T-helper 1 cell treated with Interleukin-12 subunit alpha and Interleukin-12 subunit beta and Interleukin-4 antibody, amounts not matched to agents 30 μg/mL and 1 μg/mL, for 36 hours (primary cell): ENCODE data around the gene HECTD1.
"Not testable (repeated sequence)": the region's sequence is repeated elsewhere in the genome, so short reads cannot be mapped to it uniquely, and the experiment has no call there.

Source experiments
- H3K27ac Mint-ChIP-seq: one replicate; pipeline ENCODE4 v1.8.0; 2021; ENCODE audit warnings: mild to moderate bottlenecking, mixed read lengths
- H3K27me3 Mint-ChIP-seq: one replicate; pipeline ENCODE4 v1.8.0; 2021; ENCODE audit warnings: low read depth, mixed read lengths
- H3K36me3 Mint-ChIP-seq: one replicate; pipeline ENCODE4 v1.8.0; 2021; ENCODE audit warnings: low read depth, mixed read lengths
- H3K4me1 Mint-ChIP-seq: one replicate; pipeline ENCODE4 v1.8.0; 2021; ENCODE audit warnings: low read depth, mixed read lengths
- H3K4me3 Mint-ChIP-seq: one replicate; pipeline ENCODE4 v1.8.0; 2021; ENCODE audit warnings: mild to moderate bottlenecking, moderate library complexity, mixed read lengths
- H3K9me3 Mint-ChIP-seq: one replicate; pipeline ENCODE4 v1.8.0; 2021; ENCODE audit warnings: mixed read lengths

The HECTD1 gene

GRCh38 chr14:31208546-31209424 is 1.2 kb upstream of the HECTD1 start:
- Mint-ChIP-seq H3K36me3 (peaks cover 14% of the 10 kb centered on the region), H3K4me1 (peaks cover 34% of the 10 kb centered on the region), H3K27ac (peak overlapping the region; percentile 99)

GRCh38 chr14:31207287-31207754 is 272 bp downstream of the HECTD1 start:
- H3K27me3 Mint-ChIP-seq: peaks cover 4% of the 10 kb centered on the region
- peaks cover 34% of the 10 kb centered on the region for H3K4me1 Mint-ChIP-seq
- peak overlapping the region; percentile 87 for H3K4me3 Mint-ChIP-seq
- peaks cover 20% of the 10 kb centered on the region for H3K36me3 Mint-ChIP-seq
- H3K9me3 Mint-ChIP-seq: no peaks in the 10 kb centered on the region
- peak overlapping the region; percentile 96 for H3K27ac Mint-ChIP-seq

More at GRCh38 chr14:31208546-31209424, 1.2 kb upstream of the HECTD1 start:
- H3K27me3 Mint-ChIP-seq: peaks cover 4% of the 10 kb centered on the region
- H3K9me3 Mint-ChIP-seq: no peaks in the 10 kb centered on the region
- H3K4me3 Mint-ChIP-seq: peak overlapping the region; percentile 91

GRCh38 chr14:31206536-31207286 is 882 bp downstream of the HECTD1 start:
- Mint-ChIP-seq H3K4me1 (peaks cover 34% of the 10 kb centered on the region), H3K27me3 (peaks cover 1% of the 10 kb centered on the region), H3K9me3 (no peaks in the 10 kb centered on the region), H3K27ac (peak overlapping the region; percentile 72), H3K4me3 (peak overlapping the region; percentile 87), H3K36me3 (peaks cover 22% of the 10 kb centered on the region)

DNA sequence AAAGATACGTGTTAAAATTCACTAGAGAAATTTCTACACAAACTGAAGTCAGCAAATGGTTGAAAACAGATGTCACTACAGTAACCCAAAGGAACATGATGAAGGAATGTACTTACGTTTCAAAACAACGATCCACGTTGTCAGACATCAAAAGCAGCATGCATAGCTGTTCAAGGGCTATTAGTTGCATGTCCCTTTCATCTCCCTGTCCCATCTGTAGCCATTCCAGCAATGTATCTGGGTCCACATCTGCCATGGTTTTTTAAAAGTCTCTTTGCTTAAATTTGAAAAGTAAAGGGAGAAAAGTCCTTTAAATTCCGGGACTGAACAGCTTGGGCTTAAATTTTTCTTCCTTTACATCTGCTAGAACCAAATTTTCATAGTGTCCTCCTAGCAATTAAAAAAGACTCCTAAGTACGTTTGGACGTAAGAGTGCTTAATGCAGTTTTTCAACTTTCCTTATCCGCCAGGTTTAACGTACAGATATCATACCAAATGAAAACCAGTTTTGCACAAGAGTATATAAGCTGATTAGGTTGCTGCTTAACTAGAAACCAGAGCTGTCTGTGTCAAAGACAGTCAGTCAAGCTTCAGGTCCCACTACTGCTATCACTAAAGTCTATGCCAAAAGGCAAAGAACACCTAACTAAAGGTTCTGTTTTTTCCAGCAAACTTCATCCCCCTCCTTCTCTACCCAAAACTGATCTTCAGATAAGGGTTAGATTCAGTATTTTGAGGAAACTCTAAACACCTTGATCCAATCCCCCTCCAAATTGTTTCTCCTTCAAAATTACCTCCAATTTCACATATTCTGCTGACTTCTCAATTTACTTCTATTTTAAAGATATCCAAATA is 1.7 kb downstream of the HECTD1 start:
- no peaks in the 10 kb centered on the region for H3K27me3 Mint-ChIP-seq
- peak overlapping the region; percentile 84 for H3K4me3 Mint-ChIP-seq
- H3K36me3 Mint-ChIP-seq: peaks cover 24% of the 10 kb centered on the region
- peak overlapping the region; percentile 72 for H3K27ac Mint-ChIP-seq
- H3K9me3 Mint-ChIP-seq: no peaks in the 10 kb centered on the region
- H3K4me1 Mint-ChIP-seq: peaks cover 36% of the 10 kb centered on the region

DNA sequence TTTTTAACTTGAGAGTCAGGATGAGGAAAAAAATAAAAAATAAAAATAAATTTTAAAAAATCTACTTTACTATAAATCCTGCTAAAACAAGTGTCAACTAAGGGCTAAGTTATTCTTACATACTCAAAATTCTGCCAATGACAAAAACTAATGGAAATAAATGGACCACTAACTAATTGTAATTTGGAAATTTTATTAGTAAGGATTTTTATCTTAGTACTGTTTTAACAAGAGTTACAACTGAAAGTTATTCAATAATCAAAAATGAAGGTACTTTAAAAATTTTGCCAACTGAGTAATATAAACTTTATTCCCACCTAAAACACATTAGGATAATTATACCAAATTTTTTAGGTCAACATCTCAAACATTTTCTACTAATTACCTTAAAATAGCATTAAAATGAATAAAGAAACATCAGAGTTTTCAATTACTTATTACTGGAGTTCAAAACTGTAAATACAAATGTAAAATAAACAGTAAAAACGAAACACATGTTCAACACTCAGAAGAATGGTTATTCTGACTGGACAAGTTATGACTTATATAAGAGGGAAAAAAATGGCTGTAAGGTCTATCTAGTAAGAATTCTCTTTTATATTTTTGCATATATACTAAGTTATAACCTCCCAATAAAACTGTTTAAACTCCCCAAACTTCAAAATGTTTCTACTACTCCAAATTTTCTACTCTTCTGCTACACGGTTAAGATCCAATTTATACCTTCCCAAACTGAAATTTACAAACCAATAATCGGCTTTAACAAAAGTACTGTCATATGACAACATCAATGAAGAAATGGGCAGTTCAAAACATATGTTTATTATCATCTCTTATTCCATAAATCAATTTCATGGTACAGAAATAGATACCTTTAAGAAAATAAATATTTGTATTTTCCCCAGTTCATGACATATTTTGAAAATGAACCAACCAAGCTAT is 2.7 kb downstream of the HECTD1 start:
- H3K9me3 Mint-ChIP-seq: no peaks in the 10 kb centered on the region
- peak overlapping the region; percentile 80 for H3K4me3 Mint-ChIP-seq
- peaks cover 31% of the 10 kb centered on the region for H3K36me3 Mint-ChIP-seq
- H3K27me3 Mint-ChIP-seq: no peaks in the 10 kb centered on the region
- H3K27ac Mint-ChIP-seq: peak overlapping the region; percentile 70
- peaks cover 39% of the 10 kb centered on the region for H3K4me1 Mint-ChIP-seq

DNA sequence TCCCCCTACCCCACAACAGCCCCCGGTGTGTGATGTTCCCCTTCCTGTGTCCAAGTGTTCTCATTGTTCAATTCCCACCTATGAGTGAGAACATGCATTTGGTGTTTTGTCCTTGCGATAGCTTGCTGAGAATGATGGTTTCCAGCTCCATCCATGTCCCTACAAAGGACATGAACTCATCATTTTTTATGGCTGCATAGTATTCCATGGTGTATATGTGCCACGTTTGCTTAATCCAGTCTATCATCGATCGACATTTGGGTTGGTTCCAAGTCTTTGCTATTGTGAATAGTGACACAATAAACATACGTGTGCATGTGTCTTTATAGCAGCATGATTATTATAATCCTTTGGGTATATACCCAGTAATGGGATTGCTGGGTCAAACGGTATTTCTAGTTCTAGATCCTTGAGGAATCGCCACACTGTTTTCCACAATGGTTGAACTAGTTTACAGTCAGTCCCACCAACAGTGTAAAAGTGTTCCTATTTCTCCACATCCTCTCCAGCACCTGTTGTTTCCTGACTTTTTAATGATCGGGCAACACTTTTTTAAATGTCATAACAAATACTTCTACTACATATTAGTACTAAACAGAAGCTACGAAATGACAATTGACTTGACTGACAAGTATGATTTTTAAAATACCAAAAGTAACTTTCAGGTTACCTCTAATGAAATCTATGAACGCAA is 3.5 kb downstream of the HECTD1 start:
- H3K4me3 Mint-ChIP-seq, H3K27me3 Mint-ChIP-seq, H3K27ac Mint-ChIP-seq, H3K9me3 Mint-ChIP-seq: not testable (repeated sequence)
- Mint-ChIP-seq H3K36me3 (peaks cover 35% of the 10 kb centered on the region), H3K4me1 (peaks cover 39% of the 10 kb centered on the region)

DNA sequence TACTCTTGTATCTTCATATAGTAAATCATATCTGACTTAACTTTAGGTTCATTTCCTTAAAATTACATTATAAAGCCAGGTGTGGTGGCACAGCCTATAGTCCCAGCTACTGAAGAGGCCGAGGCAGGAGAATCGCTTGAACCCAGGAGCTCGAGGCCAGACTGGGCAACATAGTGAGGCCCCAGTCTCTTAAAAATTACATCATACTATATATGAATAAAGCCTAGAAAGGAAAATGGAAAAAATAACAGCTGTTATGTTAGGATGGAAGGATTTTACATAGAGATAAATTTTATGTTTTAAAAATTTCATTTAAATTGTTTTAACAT is 4.2 kb downstream of the HECTD1 start:
- H3K36me3 Mint-ChIP-seq: peaks cover 35% of the 10 kb centered on the region

GRCh38 chr14:31201111-31201510 is 6.5 kb downstream of the HECTD1 start:
- H3K4me3 Mint-ChIP-seq: no peak overlapping the region

More for the DNA sequence above, 4.2 kb downstream of the HECTD1 start:
- Mint-ChIP-seq H3K27me3 (no peaks in the 10 kb centered on the region), H3K4me3 (no peak overlapping the region), H3K27ac (no peak overlapping the region), H3K9me3 (no peaks in the 10 kb centered on the region), H3K4me1 (peaks cover 33% of the 10 kb centered on the region)

GRCh38 chr14:31200702-31200990 is 6.9 kb downstream of the HECTD1 start:
- Mint-ChIP-seq H3K27me3 (no peaks in the 10 kb centered on the region), H3K36me3 (peaks cover 39% of the 10 kb centered on the region), H3K4me3 (no peak overlapping the region), H3K9me3 (no peaks in the 10 kb centered on the region), H3K27ac (no peak overlapping the region), H3K4me1 (peaks cover 31% of the 10 kb centered on the region)

More at GRCh38 chr14:31201111-31201510, 6.5 kb downstream of the HECTD1 start:
- Mint-ChIP-seq H3K36me3 (peaks cover 41% of the 10 kb centered on the region), H3K9me3 (no peaks in the 10 kb centered on the region), H3K27ac (no peak overlapping the region), H3K4me1 (peaks cover 35% of the 10 kb centered on the region), H3K27me3 (no peaks in the 10 kb centered on the region)

GRCh38 chr14:31197671-31198070 is 9.9 kb downstream of the HECTD1 start:
- peaks cover 26% of the 10 kb centered on the region for H3K4me1 Mint-ChIP-seq
- H3K27me3 Mint-ChIP-seq: no peaks in the 10 kb centered on the region
- H3K36me3 Mint-ChIP-seq: peaks cover 23% of the 10 kb centered on the region
- no peak overlapping the region for H3K4me3 Mint-ChIP-seq
- no peak overlapping the region for H3K27ac Mint-ChIP-seq
- no peaks in the 10 kb centered on the region for H3K9me3 Mint-ChIP-seq

GRCh38 chr14:31196839-31197492 is 10.6 kb downstream of the HECTD1 start:
- H3K27ac Mint-ChIP-seq: no peak overlapping the region
- H3K4me1 Mint-ChIP-seq: peaks cover 26% of the 10 kb centered on the region
- H3K4me3 Mint-ChIP-seq: no peak overlapping the region
- H3K27me3 Mint-ChIP-seq: no peaks in the 10 kb centered on the region
- peaks cover 20% of the 10 kb centered on the region for H3K36me3 Mint-ChIP-seq
- no peaks in the 10 kb centered on the region for H3K9me3 Mint-ChIP-seq

DNA sequence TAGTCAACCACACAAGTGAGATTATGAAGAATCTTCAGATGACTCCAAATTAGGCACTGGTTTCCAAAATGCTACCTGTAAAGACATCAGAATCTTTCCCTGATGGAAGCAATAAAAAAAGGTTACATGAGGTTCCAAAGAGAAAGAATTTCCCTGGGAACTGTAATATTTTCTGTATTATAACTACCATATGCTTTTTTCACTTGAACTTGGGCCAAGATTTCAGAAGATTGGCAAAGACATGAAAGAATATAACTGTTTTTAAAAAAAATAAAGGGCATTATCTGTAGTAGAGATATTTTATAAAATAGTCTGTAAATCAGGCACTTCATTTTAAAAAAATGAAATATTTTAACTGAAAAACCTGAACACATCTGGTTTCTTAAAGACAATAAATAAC is 12.9 kb downstream of the HECTD1 start:
- no peak overlapping the region for H3K4me3 Mint-ChIP-seq
- H3K27me3 Mint-ChIP-seq: no peaks in the 10 kb centered on the region
- H3K9me3 Mint-ChIP-seq: no peaks in the 10 kb centered on the region
- H3K4me1 Mint-ChIP-seq: peaks cover 15% of the 10 kb centered on the region
- peaks cover 13% of the 10 kb centered on the region for H3K36me3 Mint-ChIP-seq
- no peak overlapping the region for H3K27ac Mint-ChIP-seq

GRCh38 chr14:31194095-31194494 is 13.5 kb downstream of the HECTD1 start:
- peaks cover 12% of the 10 kb centered on the region for H3K36me3 Mint-ChIP-seq

More at GRCh38 chr14:31194095-31194494, 13.5 kb downstream of the HECTD1 start:
- Mint-ChIP-seq H3K27me3 (no peaks in the 10 kb centered on the region), H3K27ac (no peak overlapping the region), H3K4me3 (no peak overlapping the region), H3K4me1 (peaks cover 14% of the 10 kb centered on the region), H3K9me3 (no peaks in the 10 kb centered on the region)
